Cardiac fibroblast (primary cell): ENCODE measurements around the gene ATG4C.
"Not testable (repeated sequence)": the region's sequence is repeated elsewhere in the genome, so short reads cannot be mapped to it uniquely, and the experiment has no call there.

ENCODE experiments used
- DNase-seq, 2 donors: peaks; one replicate each; pipeline versions ENCODE4 v3.0.0 to v3.0.0-alpha.2; 2010; ENCODE audit warnings: low read depth in 2 of 2
- H3K4me3 ChIP-seq, 2 donors: replicated peaks in 1 of 2; 1 replicate in 1 of 2; 2 replicates in 1 of 2; pipeline ENCODE4 v1.5.1; 2011; ENCODE audit warnings: low read depth in 2 of 2, low read length in 2 of 2, mild to moderate bottlenecking in 2 of 2, moderate library complexity in 1 of 2
- CTCF ChIP-seq: IDR thresholded peaks from one replicate; pipeline ENCODE4 v1.5.1; 2011; ENCODE audit warnings: low read depth, mild to moderate bottlenecking, low read length, inconsistent platforms

ATG4C gene

GRCh38 chr1:62800825-62801306 lies 16.9 kb downstream of the ATG4C start:
- no peak overlapping the region for H3K4me3 ChIP-seq
- peak in 1 of 2 donors; percentile 21 for DNase-seq
- TF ChIP-seq CTCF: no peak

- H3K4me3 ChIP-seq: no peak overlapping the region
- DNase-seq: no peak
- no peak for TF ChIP-seq CTCF
Measured at GRCh38 chr1:62809788-62810187, 25.9 kb downstream of the ATG4C start.

GRCh38 chr1:62810420-62811274 lies 26.7 kb downstream of the ATG4C start:
- no peak for TF ChIP-seq CTCF
- DNase-seq: no peak
- no peak overlapping the region for H3K4me3 ChIP-seq

GRCh38 chr1:62823556-62823955 lies 39.6 kb downstream of the ATG4C start:
- H3K4me3 ChIP-seq: no peak overlapping the region
- TF ChIP-seq CTCF: no peak
- DNase-seq: peak in 1 of 2 donors; percentile 3

GRCh38 chr1:62826901-62827300 lies 43.0 kb downstream of the ATG4C start:
- DNase-seq: peak in 1 of 2 donors; percentile 10
- no peak overlapping the region for H3K4me3 ChIP-seq
- no peak for TF ChIP-seq CTCF

- DNase-seq, H3K4me3 ChIP-seq: not testable (repeated sequence)
Measured at GRCh38 chr1:62827786-62828185, 43.9 kb downstream of the ATG4C start.

GRCh38 chr1:62832276-62832675 lies 48.3 kb downstream of the ATG4C start:
- no peak for TF ChIP-seq CTCF

More at GRCh38 chr1:62832276-62832675, 48.3 kb downstream of the ATG4C start:
- no peak for DNase-seq
- H3K4me3 ChIP-seq: no peak overlapping the region
